Naive thymus-derived CD4-positive, alpha-beta T cell (primary cell): ENCODE data around the gene COPS2. TPM values are rescaled to one million over a fixed set of nuclear protein-coding genes. Genes with fewer than 3 reads are reported as not detected.

Experiments used
- ATAC-seq: fragments of 150-1000 bp; cut with Tn5 transposase; 2 replicates; pipeline ENCODE4 v1.10.0; 2021; ENCODE audit warnings: mild to moderate bottlenecking, moderate library complexity
- CTCF ChIA-PET: fragments of 350-600 bp; sonication (Branson Sonifier 250); formaldehyde crosslinking; loops from one replicate; lab custom pipeline; 2021; ENCODE audit warnings: antibody characterized with exemption; lab: Charles Lee
- POLR2A ChIA-PET: fragments of 350-600 bp; sonication (Branson Sonifier 250); formaldehyde crosslinking; loops from one replicate; lab custom pipeline; 2021; ENCODE audit warnings: antibody characterized with exemption, inconsistent platforms; lab: Charles Lee
- DNase-seq, 9 donors: peaks; one replicate each; pipeline versions ENCODE4 v3.0.0 to v3.0.0-alpha.2; 2020 to 2022; ENCODE audit warnings: mixed read lengths in 1 of 9
- H3K27ac ChIP-seq: one replicate; pipeline ENCODE4 v1.7.0; 2013; ENCODE audit warnings: mild to moderate bottlenecking, low read depth, low read length, moderate library complexity
- H3K27me3 ChIP-seq, 2 donors: one replicate each; pipeline ENCODE4 v1.7.0; 2013; ENCODE audit warnings: low read length in 2 of 2, mild to moderate bottlenecking in 2 of 2, moderate library complexity in 2 of 2; ENCODE audit not compliant: control insufficient read depth in 2 of 2, insufficient read depth in 2 of 2
- H3K36me3 ChIP-seq, 3 experiments: 1 replicate in 2 of 3; 2 replicates in 1 of 3; pipeline ENCODE4 v1.7.0; 2013; ENCODE audit warnings: low read length in 3 of 3, mild to moderate bottlenecking in 3 of 3, moderate library complexity in 1 of 3; ENCODE audit not compliant: insufficient read depth in 3 of 3, control insufficient read depth in 2 of 3
- H3K4me1 ChIP-seq, 2 donors: one replicate each; pipeline ENCODE4 v1.7.0; 2013; ENCODE audit warnings: low read length in 2 of 2, mild to moderate bottlenecking in 2 of 2, moderate library complexity in 1 of 2; ENCODE audit not compliant: control insufficient read depth in 2 of 2, insufficient read depth in 2 of 2
- H3K4me3 ChIP-seq: 2 replicates; pipeline ENCODE4 v1.7.0; 2013; ENCODE audit warnings: mild to moderate bottlenecking, low read length
- H3K9me3 ChIP-seq, 3 experiments: 1 replicate in 2 of 3; 2 replicates in 1 of 3; pipeline ENCODE4 v1.7.0; 2013; ENCODE audit warnings: low read length in 3 of 3; ENCODE audit not compliant: control insufficient read depth in 2 of 3
- H3K27ac Mint-ChIP-seq, 9 donors: one replicate each; pipeline ENCODE4 v1.8.0; 2020 to 2022; ENCODE audit warnings: mixed read lengths in 9 of 9, mild to moderate bottlenecking in 8 of 9, moderate library complexity in 5 of 9, inconsistent platforms in 2 of 9
- H3K27me3 Mint-ChIP-seq, 5 donors: one replicate each; pipeline ENCODE4 v1.8.0; 2021 to 2022; ENCODE audit warnings: mixed read lengths in 5 of 5, mild to moderate bottlenecking in 1 of 5
- H3K36me3 Mint-ChIP-seq, 5 donors: one replicate each; pipeline ENCODE4 v1.8.0; 2020 to 2022; ENCODE audit warnings: mixed read lengths in 5 of 5, mild to moderate bottlenecking in 3 of 5, inconsistent platforms in 1 of 5
- H3K4me1 Mint-ChIP-seq, 7 donors: one replicate each; pipeline ENCODE4 v1.8.0; 2020 to 2022; ENCODE audit warnings: mixed read lengths in 7 of 7, mild to moderate bottlenecking in 3 of 7, inconsistent platforms in 1 of 7
- H3K4me3 Mint-ChIP-seq, 10 donors: one replicate each; pipeline ENCODE4 v1.8.0; 2020 to 2022; ENCODE audit warnings: mild to moderate bottlenecking in 10 of 10, mixed read lengths in 10 of 10, moderate library complexity in 6 of 10, inconsistent platforms in 2 of 10
- H3K9me3 Mint-ChIP-seq, 11 donors: one replicate each; pipeline ENCODE4 v1.8.0; 2020 to 2022; ENCODE audit warnings: mixed read lengths in 11 of 11, mild to moderate bottlenecking in 4 of 11, inconsistent platforms in 1 of 11, moderate library complexity in 1 of 11
- intact Hi-C, 2 donors: fragments of 100-400 bp; cut with micrococcal nuclease; formaldehyde crosslinking; loops; one replicate each; pipeline ENCODE4 v1.15.1; 2023
- polyA plus RNA-seq, 2 donors: library from polyadenylated mRNA; unstranded; fragments of 300-500 nt; fragmentation: Illumina TruSeq; gene quantifications; one replicate each; pipeline ENCODE4 v1.2.3, GENCODE V29; 2021
- total RNA-seq, 6 experiments: library from RNA in 5 of 6; stranded (reverse) in 5 of 6; gene quantifications; 1 replicate in 5 of 6; 2 replicates in 1 of 6; pipeline ENCODE4 v1.2.3 and lab custom pipeline; 2021 to 2026

COPS2 gene
- total RNA-seq, result 10 to 100 TPM; 51.0 to 91.5 (median 63.6) TPM
- 10 to 100 TPM; 25.4 to 34.7 TPM for polyA plus RNA-seq
- 83.1 reads per million, percentile 81 among the genes with 10 or more reads in this experiment for total RNA-seq (lab: John Stamatoyannopoulos, UW)

- no peaks in the 10 kb centered on the region for H3K27me3 Mint-ChIP-seq
- DNase-seq, result peak; percentile 69 to 96 (median 94)
- intact Hi-C loops, result loop anchor here (1.0 to 10.0 kb wide), 17 partner anchors 9 to 1752 kb away; partner anchors contain the start of genes CEP152 (in 2 of the 2), DUT (in 2 of the 2), EID1 (in 2 of the 2) and GALK2 (in 2 of the 2)
- ChIA-PET CTCF (interaction anchor here (1.3 to 1.8 kb wide), 2 partner anchors 9 to 14 kb away, joined by 4 to 7 read pairs; partner anchors contain the start of gene GALK2), POLR2A (interaction anchor here (0.7 to 2.5 kb wide), 17 partner anchors 9 to 1754 kb away, joined by 3 to 32 read pairs (median 4); partner anchors contain the start of genes CEP152, DTWD1, EID1 and FAM227B)
- peaks cover 0 to 6% (median 0%) of the 10 kb centered on the region in 5 donors for H3K36me3 Mint-ChIP-seq
- H3K9me3 ChIP-seq, result no peaks in the 10 kb centered on the region
- peak within 1 kb of the TSS; percentile 88 for H3K4me3 ChIP-seq
- H3K27me3 ChIP-seq, result no peaks in the 10 kb centered on the region
- peak within 1 kb of the TSS; percentile 93 to 100 (median 97) for H3K27ac Mint-ChIP-seq
- H3K9me3 Mint-ChIP-seq, result peaks cover 0 to 1% (median 0%) of the 10 kb centered on the region in 11 donors
- H3K4me1 ChIP-seq, result peaks cover 9 to 25% of the 10 kb centered on the region in 2 donors
- H3K4me1 Mint-ChIP-seq, result peaks cover 40 to 72% (median 59%) of the 10 kb centered on the region in 7 donors
- H3K4me3 Mint-ChIP-seq, result peak within 1 kb of the TSS; percentile 95 to 100 (median 98)
- ATAC-seq, result peak; percentile 99
- H3K27ac ChIP-seq, result peak within 1 kb of the TSS; percentile 93
- peaks cover 0 to 6% (median 0%) of the 10 kb centered on the region in 3 experiments for H3K36me3 ChIP-seq
Observed at GRCh38 chr15:49155110-49155833, at the start of gene COPS2. Gene COPS2 (minus strand): TSS chr15:49155599. CDS start chr15:49155578, 21 bp downstream.

- H3K36me3 ChIP-seq, result peaks cover 0 to 13% (median 0%) of the 10 kb centered on the region in 3 experiments
- no peak overlapping the region for H3K4me3 ChIP-seq
- DNase-seq (no peak), ATAC-seq (no peak)
- CTCF ChIA-PET, result no interaction called here
- no peak overlapping the region for H3K27ac ChIP-seq
- H3K27ac Mint-ChIP-seq, result no peak overlapping the region
- peaks cover 27 to 63% (median 46%) of the 10 kb centered on the region in 5 donors for H3K36me3 Mint-ChIP-seq
- intact Hi-C loops, result no loop called here
- no peak overlapping the region for H3K4me3 Mint-ChIP-seq
- H3K4me1 ChIP-seq, result no peaks in the 10 kb centered on the region
- H3K4me1 Mint-ChIP-seq, result peaks cover 3 to 32% (median 19%) of the 10 kb centered on the region in 7 donors
- no peaks in the 10 kb centered on the region for H3K27me3 ChIP-seq
- no peaks in the 10 kb centered on the region for H3K27me3 Mint-ChIP-seq
- no peaks in the 10 kb centered on the region for H3K9me3 ChIP-seq
- POLR2A ChIA-PET, result no interaction called here
- H3K9me3 Mint-ChIP-seq, result peaks cover 0 to 21% (median 6%) of the 10 kb centered on the region in 11 donors
Observed at GRCh38 chr15:49200347-49200746, 44.9 kb upstream of the COPS2 start.

GRCh38 chr15:49199666-49200065 lies 44.3 kb upstream of the COPS2 start:
- no peaks in the 10 kb centered on the region for H3K27me3 ChIP-seq
- ChIA-PET POLR2A (no interaction called here), CTCF (no interaction called here)
- no peaks in the 10 kb centered on the region for H3K27me3 Mint-ChIP-seq
- peaks cover 0 to 14% (median 2%) of the 10 kb centered on the region in 11 donors for H3K9me3 Mint-ChIP-seq
- intact Hi-C loops, result no loop called here
- H3K36me3 ChIP-seq, result peaks cover 0 to 13% (median 0%) of the 10 kb centered on the region in 3 experiments
- H3K36me3 Mint-ChIP-seq, result peaks cover 21 to 56% (median 39%) of the 10 kb centered on the region in 5 donors
- DNase-seq (no peak), ATAC-seq (no peak)
- no peak overlapping the region for H3K27ac ChIP-seq
- H3K4me1 Mint-ChIP-seq, result peaks cover 3 to 33% (median 20%) of the 10 kb centered on the region in 7 donors
- no peak overlapping the region for H3K4me3 ChIP-seq
- no peak overlapping the region for H3K27ac Mint-ChIP-seq
- no peaks in the 10 kb centered on the region for H3K9me3 ChIP-seq
- no peaks in the 10 kb centered on the region for H3K4me1 ChIP-seq
- H3K4me3 Mint-ChIP-seq, result no peak overlapping the region

GRCh38 chr15:49196856-49197255 lies 41.5 kb upstream of the COPS2 start:
- POLR2A ChIA-PET, result no interaction called here

GRCh38 chr15:49191892-49192291 lies 36.5 kb upstream of the COPS2 start:
- H3K27ac ChIP-seq, result no peak overlapping the region
- no peak overlapping the region for H3K4me3 Mint-ChIP-seq
- ATAC-seq, result no peak
- H3K4me1 ChIP-seq, result no peaks in the 10 kb centered on the region
- H3K4me3 ChIP-seq, result no peak overlapping the region
- POLR2A ChIA-PET, result no interaction called here
- H3K9me3 ChIP-seq, result no peaks in the 10 kb centered on the region
- H3K27me3 Mint-ChIP-seq, result no peaks in the 10 kb centered on the region
- peaks cover 5 to 18% (median 12%) of the 10 kb centered on the region in 5 donors for H3K36me3 Mint-ChIP-seq
- H3K27ac Mint-ChIP-seq, result no peak overlapping the region
- no peaks in the 10 kb centered on the region for H3K36me3 ChIP-seq
- CTCF ChIA-PET, result no interaction called here
- H3K4me1 Mint-ChIP-seq, result peaks cover 11 to 47% (median 34%) of the 10 kb centered on the region in 7 donors
- peaks cover 0 to 2% (median 0%) of the 10 kb centered on the region in 11 donors for H3K9me3 Mint-ChIP-seq
- no peak for DNase-seq
- intact Hi-C loops, result no loop called here
- no peaks in the 10 kb centered on the region for H3K27me3 ChIP-seq

More at GRCh38 chr15:49196856-49197255, 41.5 kb upstream of the COPS2 start:
- CTCF ChIA-PET, result no interaction called here
- intact Hi-C loops, result no loop called here
- Histone ChIP-seq H3K27ac (no peak overlapping the region), H3K27me3 (no peaks in the 10 kb centered on the region), H3K4me3 (no peak overlapping the region), H3K36me3 (peaks cover 0 to under 1% (median 0%) of the 10 kb centered on the region in 3 experiments), H3K9me3 (no peaks in the 10 kb centered on the region), H3K4me1 (no peaks in the 10 kb centered on the region)
- DNase-seq, result no peak
- Mint-ChIP-seq H3K27ac (no peak overlapping the region), H3K9me3 (no peaks in the 10 kb centered on the region), H3K4me3 (no peak overlapping the region), H3K4me1 (peaks cover 5 to 32% (median 20%) of the 10 kb centered on the region in 7 donors), H3K27me3 (no peaks in the 10 kb centered on the region), H3K36me3 (peaks cover 5 to 28% (median 11%) of the 10 kb centered on the region in 5 donors)
- no peak for ATAC-seq

- H3K27ac Mint-ChIP-seq, result no peak overlapping the region
- H3K4me3 Mint-ChIP-seq, result no peak overlapping the region
- ATAC-seq (peak; percentile 37), DNase-seq (no peak)
- H3K9me3 Mint-ChIP-seq, result peaks cover 0 to 7% (median 4%) of the 10 kb centered on the region in 11 donors
- intact Hi-C loops, result no loop called here
- Histone ChIP-seq H3K36me3 (no peaks in the 10 kb centered on the region), H3K27me3 (no peaks in the 10 kb centered on the region), H3K9me3 (no peaks in the 10 kb centered on the region), H3K4me3 (no peak overlapping the region), H3K4me1 (no peaks in the 10 kb centered on the region), H3K27ac (no peak overlapping the region)
- ChIA-PET CTCF (no interaction called here), POLR2A (no interaction called here)
- H3K4me1 Mint-ChIP-seq, result peaks cover 14 to 46% (median 28%) of the 10 kb centered on the region in 7 donors
- H3K36me3 Mint-ChIP-seq, result peaks cover 12 to 27% (median 19%) of the 10 kb centered on the region in 5 donors
- no peaks in the 10 kb centered on the region for H3K27me3 Mint-ChIP-seq
Observed at GRCh38 chr15:49190586-49190985, 35.2 kb upstream of the COPS2 start.
